GM19023 (cell line): ENCODE results near the gene TXLNB.
A peak's percentile ranks its signal among the peaks of the same experiment; 100 is the strongest.

Experiments
- ATAC-seq: cut with Tn5 transposase; IDR thresholded peaks from one replicate; pipeline ENCODE4 v1.9.1; 2021; ENCODE audit warnings: mild to moderate bottlenecking, moderate library complexity; ENCODE audit not compliant: unreplicated experiment

The TXLNB gene

GRCh38 chr6:139291813-139292619 is at the start of gene TXLNB:
TXLNB (minus strand) TSS chr6:139291998; CDS start chr6:139288899, 3,099 bp downstream.
- peak; percentile 60 for ATAC-seq

- ATAC-seq, result no peak
These were observed 49.3 kb upstream of the TXLNB start for GRCh38 chr6:139341060-139341459.

- no peak for ATAC-seq
These were observed 47.0 kb upstream of the TXLNB start for GRCh38 chr6:139338795-139339194.

GRCh38 chr6:139337830-139338229 is 46.0 kb upstream of the TXLNB start:
- no peak for ATAC-seq

- ATAC-seq, result no peak
These were observed 45.2 kb upstream of the TXLNB start for GRCh38 chr6:139337001-139337400.

GRCh38 chr6:139336488-139336887 is 44.7 kb upstream of the TXLNB start:
- no peak for ATAC-seq

GRCh38 chr6:139335447-139336210 is 43.8 kb upstream of the TXLNB start:
- ATAC-seq, result no peak

GRCh38 chr6:139334806-139335446 is 43.1 kb upstream of the TXLNB start:
- no peak for ATAC-seq

GRCh38 chr6:139330826-139331500 is 39.2 kb upstream of the TXLNB start:
- ATAC-seq, result no peak

- ATAC-seq, result no peak
These were observed 38.5 kb upstream of the TXLNB start for GRCh38 chr6:139330306-139330705.

GRCh38 chr6:139329224-139329623 is 37.4 kb upstream of the TXLNB start:
- ATAC-seq, result no peak

- ATAC-seq, result peak; percentile 33
These were observed 35.2 kb upstream of the TXLNB start for GRCh38 chr6:139327038-139327437.

GRCh38 chr6:139325686-139326085 is 33.9 kb upstream of the TXLNB start:
- ATAC-seq, result no peak

GRCh38 chr6:139325125-139325524 is 33.3 kb upstream of the TXLNB start:
- ATAC-seq, result no peak

- ATAC-seq, result no peak
These were observed 32.4 kb upstream of the TXLNB start for GRCh38 chr6:139324301-139324555.

- no peak for ATAC-seq
These were observed 31.9 kb upstream of the TXLNB start for GRCh38 chr6:139323511-139324300.

GRCh38 chr6:139320081-139320480 is 28.3 kb upstream of the TXLNB start:
- no peak for ATAC-seq

GRCh38 chr6:139316622-139317317 is 25.0 kb upstream of the TXLNB start:
- ATAC-seq, result no peak

- no peak for ATAC-seq
These were observed 22.2 kb upstream of the TXLNB start for GRCh38 chr6:139313784-139314545.
